HepG2 (cell line): Measurements from ENCODE around the gene TCEANC. TPM values are rescaled to one million over a fixed set of nuclear protein-coding genes. Genes with fewer than 3 reads are reported as not detected.

Experiments used
- CCAR2 ChIP-seq: fragments of 200-400 bp; formaldehyde crosslinking; optimal IDR thresholded peaks from 2 replicates; pipeline ENCODE3; 2018; ENCODE audit warnings: low read depth, mild to moderate bottlenecking, low read length, moderate library complexity
- ERF ChIP-seq: IDR thresholded peaks from 2 replicates; pipeline ENCODE4 v1.6.1; 2018; ENCODE audit warnings: missing biosample characterization, missing genetic modification reagents
- NFE2L2 ChIP-seq: fragments of 150-350 bp; IDR thresholded peaks from 2 replicates; pipeline ENCODE4 v1.6.1; 2014; ENCODE audit warnings: low read length
- PCBP2 ChIP-seq: fragments of 200-400 bp; formaldehyde crosslinking; optimal IDR thresholded peaks from 2 replicates; pipeline ENCODE3; 2018; ENCODE audit warnings: low read length, low read depth; ENCODE audit not compliant: poor library complexity, severe bottlenecking
- RCOR2 ChIP-seq: IDR thresholded peaks from 2 replicates; pipeline ENCODE4 v1.6.1; 2016; ENCODE audit warnings: missing biosample characterization, missing genetic modification reagents
- SRF ChIP-seq: IDR thresholded peaks from 2 replicates; pipeline ENCODE4 v1.6.1; 2011; ENCODE audit warnings: mild to moderate bottlenecking, low read depth, low read length, moderate library complexity
- ZBTB8A ChIP-seq: sonication (generic); formaldehyde crosslinking; IDR thresholded peaks from 2 replicates; pipeline ENCODE4 v1.4.0; 2020; ENCODE audit warnings: mild to moderate bottlenecking, low read depth, missing genetic modification reagents, borderline replicate concordance
- ZNF17 ChIP-seq: sonication (generic); formaldehyde crosslinking; IDR thresholded peaks from 2 replicates; pipeline ENCODE4 v1.5.0; 2020; ENCODE audit warnings: mild to moderate bottlenecking, missing genetic modification reagents
- ZNF317 ChIP-seq: sonication (generic); formaldehyde crosslinking; IDR thresholded peaks from 2 replicates; pipeline ENCODE4 v1.5.0; 2020; ENCODE audit warnings: mild to moderate bottlenecking, missing genetic modification reagents
- ZNF367 ChIP-seq: sonication (generic); formaldehyde crosslinking; IDR thresholded peaks from 2 replicates; pipeline ENCODE4 v1.4.0; 2020; ENCODE audit warnings: missing genetic modification reagents, borderline replicate concordance
- ZNF431 ChIP-seq: sonication (generic); formaldehyde crosslinking; IDR thresholded peaks from 2 replicates; pipeline ENCODE4 v1.9.0; 2022; ENCODE audit warnings: missing genetic modification reagents, low read depth, mild to moderate bottlenecking, borderline replicate concordance
- polyA plus RNA-seq, 8 experiments: library from polyadenylated mRNA; depleted of rRNA in 3 of 8; stranded (reverse) in 7 of 8; unstranded in 1 of 8; fragments of >200 nt; fragmentation: Illumina TruSeq in 4 of 8; extraction: Trizol in 4 of 8; gene quantifications; 2 replicates each; pipeline versions ENCODE4 v1.2.1 to v1.2.3, GENCODE V29; 2011 to 2016; ENCODE audit warnings: low read depth in 4 of 8, missing spikeins in 1 of 8, mixed read lengths in 1 of 8; ENCODE audit not compliant: insufficient read depth in 1 of 8
- total RNA-seq, 5 experiments: library from RNA; depleted of rRNA; stranded (reverse); fragments of >200 nt; fragmentation: Illumina TruSeq; extraction: Trizol; gene quantifications; 2 replicates each; pipeline ENCODE4 v1.2.3, GENCODE V29; 2016; ENCODE audit warnings: low read depth in 1 of 5
- TF ChIP-seq, protein P1 (sequence below): IDR thresholded peaks from 2 replicates; pipeline ENCODE4 v1.6.1; 2016; ENCODE audit warnings: low read depth, control low read depth
- TF ChIP-seq, protein P2 (sequence below), 2 experiments: sonication (generic) in 1 of 2; formaldehyde crosslinking in 1 of 2; IDR thresholded peaks; 2 replicates each; pipeline versions ENCODE4 v1.4.0 to v1.6.1; 2016 to 2020; ENCODE audit warnings: borderline replicate concordance in 1 of 2, low read depth in 1 of 2, mild to moderate bottlenecking in 1 of 2, missing genetic modification reagents in 1 of 2
- TF ChIP-seq, protein P3 (sequence below): sonication (generic); formaldehyde crosslinking; IDR thresholded peaks from 2 replicates; pipeline ENCODE4 v1.5.1; 2020; ENCODE audit warnings: mild to moderate bottlenecking, missing genetic modification reagents, moderate library complexity
- TF ChIP-seq, protein P4 (sequence below): sonication (generic); IDR thresholded peaks from 2 replicates; pipeline ENCODE4 v1.6.1; 2016; ENCODE audit warnings: low read depth, borderline replicate concordance
- TF ChIP-seq, protein P5 (sequence below): sonication (generic); formaldehyde crosslinking; IDR thresholded peaks from 2 replicates; pipeline ENCODE4 v1.5.0; 2020; ENCODE audit warnings: missing genetic modification reagents

The TCEANC gene
- total and polyA plus RNA-seq, 2 of the 13 experiments (the other 11 are each of a cell fraction or from before 2014, with no cell fraction given): 0.51 to 0.97 TPM

DNA sequence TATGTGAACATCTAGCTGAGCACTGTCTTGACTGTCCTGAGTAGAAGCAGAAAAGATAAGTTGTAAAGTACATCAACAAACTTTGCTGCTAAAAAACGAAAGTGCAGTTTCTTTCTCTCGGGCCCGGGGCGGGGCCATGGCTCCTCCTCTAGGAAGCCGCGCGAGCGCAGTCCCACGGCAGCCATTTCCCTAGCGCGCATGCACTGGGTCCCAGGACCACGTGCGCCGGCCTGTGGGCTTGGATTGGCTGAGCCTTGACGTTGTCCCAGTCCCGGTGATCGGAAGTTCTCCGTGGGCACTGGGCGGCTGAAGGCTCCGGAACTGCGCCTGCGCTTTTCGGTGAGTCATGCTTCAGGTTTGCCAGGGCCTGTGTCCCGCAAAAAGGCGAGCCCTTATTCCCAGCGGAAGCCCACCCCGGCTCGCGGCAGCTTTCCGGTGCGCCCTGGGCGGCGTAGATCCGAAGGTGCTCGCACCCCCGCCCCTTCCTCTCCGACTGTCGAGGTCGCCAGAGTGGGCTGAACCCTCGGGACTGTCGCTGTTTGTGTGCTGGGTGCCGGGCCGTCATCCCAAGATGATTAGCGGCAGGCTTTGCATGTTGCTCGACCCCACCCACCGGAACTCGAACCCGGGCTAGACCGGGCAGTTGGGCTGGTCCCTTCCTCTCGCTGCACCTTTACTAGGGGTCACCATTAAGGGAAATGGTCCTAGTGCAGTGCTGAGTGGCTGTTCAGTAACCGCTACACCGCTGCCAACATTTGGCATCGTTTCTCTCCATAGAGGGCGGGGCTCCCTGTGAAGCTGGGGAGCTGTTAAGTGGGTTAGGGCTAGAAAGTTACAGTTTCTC, at the start of gene TCEANC (continued):
- TF ChIP-seq ZBTB8A (CRISPR knock-in tag) (no peak), ZNF367 (CRISPR knock-in tag) (no peak), ERF (CRISPR knock-in tag) (no peak), ZNF431 (CRISPR knock-in tag) (no peak), NFE2L2 (no peak), PCBP2 (no peak), RCOR2 (no peak), SRF (no peak), ZNF17 (CRISPR knock-in tag) (no peak), ZNF317 (CRISPR knock-in tag) (no peak), CCAR2 (no peak)
- TF ChIP-seq, protein P1, sequence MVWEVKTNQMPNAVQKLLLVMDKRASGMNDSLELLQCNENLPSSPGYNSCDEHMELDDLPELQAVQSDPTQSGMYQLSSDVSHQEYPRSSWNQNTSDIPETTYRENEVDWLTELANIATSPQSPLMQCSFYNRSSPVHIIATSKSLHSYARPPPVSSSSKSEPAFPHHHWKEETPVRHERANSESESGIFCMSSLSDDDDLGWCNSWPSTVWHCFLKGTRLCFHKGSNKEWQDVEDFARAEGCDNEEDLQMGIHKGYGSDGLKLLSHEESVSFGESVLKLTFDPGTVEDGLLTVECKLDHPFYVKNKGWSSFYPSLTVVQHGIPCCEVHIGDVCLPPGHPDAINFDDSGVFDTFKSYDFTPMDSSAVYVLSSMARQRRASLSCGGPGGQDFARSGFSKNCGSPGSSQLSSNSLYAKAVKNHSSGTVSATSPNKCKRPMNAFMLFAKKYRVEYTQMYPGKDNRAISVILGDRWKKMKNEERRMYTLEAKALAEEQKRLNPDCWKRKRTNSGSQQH (CRISPR knock-in tag): no peak
- TF ChIP-seq, protein P2, sequence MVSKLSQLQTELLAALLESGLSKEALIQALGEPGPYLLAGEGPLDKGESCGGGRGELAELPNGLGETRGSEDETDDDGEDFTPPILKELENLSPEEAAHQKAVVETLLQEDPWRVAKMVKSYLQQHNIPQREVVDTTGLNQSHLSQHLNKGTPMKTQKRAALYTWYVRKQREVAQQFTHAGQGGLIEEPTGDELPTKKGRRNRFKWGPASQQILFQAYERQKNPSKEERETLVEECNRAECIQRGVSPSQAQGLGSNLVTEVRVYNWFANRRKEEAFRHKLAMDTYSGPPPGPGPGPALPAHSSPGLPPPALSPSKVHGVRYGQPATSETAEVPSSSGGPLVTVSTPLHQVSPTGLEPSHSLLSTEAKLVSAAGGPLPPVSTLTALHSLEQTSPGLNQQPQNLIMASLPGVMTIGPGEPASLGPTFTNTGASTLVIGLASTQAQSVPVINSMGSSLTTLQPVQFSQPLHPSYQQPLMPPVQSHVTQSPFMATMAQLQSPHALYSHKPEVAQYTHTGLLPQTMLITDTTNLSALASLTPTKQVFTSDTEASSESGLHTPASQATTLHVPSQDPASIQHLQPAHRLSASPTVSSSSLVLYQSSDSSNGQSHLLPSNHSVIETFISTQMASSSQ (IDR thresholded peaks at IDR 0.05; ENCODE audit: low read depth): no peak
- TF ChIP-seq, protein P2 (CRISPR knock-in tag; IDR thresholded peaks at IDR 0.05; ENCODE audit: borderline replicate concordance): no peak
- TF ChIP-seq, protein P3, sequence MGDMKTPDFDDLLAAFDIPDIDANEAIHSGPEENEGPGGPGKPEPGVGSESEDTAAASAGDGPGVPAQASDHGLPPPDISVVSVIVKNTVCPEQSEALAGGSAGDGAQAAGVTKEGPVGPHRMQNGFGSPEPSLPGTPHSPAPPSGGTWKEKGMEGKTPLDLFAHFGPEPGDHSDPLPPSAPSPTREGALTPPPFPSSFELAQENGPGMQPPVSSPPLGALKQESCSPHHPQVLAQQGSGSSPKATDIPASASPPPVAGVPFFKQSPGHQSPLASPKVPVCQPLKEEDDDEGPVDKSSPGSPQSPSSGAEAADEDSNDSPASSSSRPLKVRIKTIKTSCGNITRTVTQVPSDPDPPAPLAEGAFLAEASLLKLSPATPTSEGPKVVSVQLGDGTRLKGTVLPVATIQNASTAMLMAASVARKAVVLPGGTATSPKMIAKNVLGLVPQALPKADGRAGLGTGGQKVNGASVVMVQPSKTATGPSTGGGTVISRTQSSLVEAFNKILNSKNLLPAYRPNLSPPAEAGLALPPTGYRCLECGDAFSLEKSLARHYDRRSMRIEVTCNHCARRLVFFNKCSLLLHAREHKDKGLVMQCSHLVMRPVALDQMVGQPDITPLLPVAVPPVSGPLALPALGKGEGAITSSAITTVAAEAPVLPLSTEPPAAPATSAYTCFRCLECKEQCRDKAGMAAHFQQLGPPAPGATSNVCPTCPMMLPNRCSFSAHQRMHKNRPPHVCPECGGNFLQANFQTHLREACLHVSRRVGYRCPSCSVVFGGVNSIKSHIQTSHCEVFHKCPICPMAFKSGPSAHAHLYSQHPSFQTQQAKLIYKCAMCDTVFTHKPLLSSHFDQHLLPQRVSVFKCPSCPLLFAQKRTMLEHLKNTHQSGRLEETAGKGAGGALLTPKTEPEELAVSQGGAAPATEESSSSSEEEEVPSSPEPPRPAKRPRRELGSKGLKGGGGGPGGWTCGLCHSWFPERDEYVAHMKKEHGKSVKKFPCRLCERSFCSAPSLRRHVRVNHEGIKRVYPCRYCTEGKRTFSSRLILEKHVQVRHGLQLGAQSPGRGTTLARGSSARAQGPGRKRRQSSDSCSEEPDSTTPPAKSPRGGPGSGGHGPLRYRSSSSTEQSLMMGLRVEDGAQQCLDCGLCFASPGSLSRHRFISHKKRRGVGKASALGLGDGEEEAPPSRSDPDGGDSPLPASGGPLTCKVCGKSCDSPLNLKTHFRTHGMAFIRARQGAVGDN (CRISPR knock-in tag): peak; percentile 87
- TF ChIP-seq, protein P4, sequence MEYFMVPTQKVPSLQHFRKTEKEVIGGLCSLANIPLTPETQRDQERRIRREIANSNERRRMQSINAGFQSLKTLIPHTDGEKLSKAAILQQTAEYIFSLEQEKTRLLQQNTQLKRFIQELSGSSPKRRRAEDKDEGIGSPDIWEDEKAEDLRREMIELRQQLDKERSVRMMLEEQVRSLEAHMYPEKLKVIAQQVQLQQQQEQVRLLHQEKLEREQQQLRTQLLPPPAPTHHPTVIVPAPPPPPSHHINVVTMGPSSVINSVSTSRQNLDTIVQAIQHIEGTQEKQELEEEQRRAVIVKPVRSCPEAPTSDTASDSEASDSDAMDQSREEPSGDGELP: no peak
- TF ChIP-seq, protein P5, sequence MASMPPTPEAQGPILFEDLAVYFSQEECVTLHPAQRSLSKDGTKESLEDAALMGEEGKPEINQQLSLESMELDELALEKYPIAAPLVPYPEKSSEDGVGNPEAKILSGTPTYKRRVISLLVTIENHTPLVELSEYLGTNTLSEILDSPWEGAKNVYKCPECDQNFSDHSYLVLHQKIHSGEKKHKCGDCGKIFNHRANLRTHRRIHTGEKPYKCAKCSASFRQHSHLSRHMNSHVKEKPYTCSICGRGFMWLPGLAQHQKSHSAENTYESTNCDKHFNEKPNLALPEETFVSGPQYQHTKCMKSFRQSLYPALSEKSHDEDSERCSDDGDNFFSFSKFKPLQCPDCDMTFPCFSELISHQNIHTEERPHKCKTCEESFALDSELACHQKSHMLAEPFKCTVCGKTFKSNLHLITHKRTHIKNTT (CRISPR knock-in tag): no peak
